Transverse colon (tissue), 4 donors: ENCODE measurements around the gene NR2F1-AS1. TPM values are rescaled to one million over a fixed set of nuclear protein-coding genes. Genes with fewer than 3 reads are reported as not detected.

Source experiments
- DNase-seq: peaks from one replicate; pipeline ENCODE4 v3.0.0-alpha.2; 2019
- H3K27ac ChIP-seq, 4 donors: fragments of 200-600 bp; sonication (generic); 2 replicates each; pipeline ENCODE4 v1.5.1; 2016 to 2018; ENCODE audit warnings: inconsistent platforms in 4 of 4
- H3K27me3 ChIP-seq: fragments of 200-600 bp; sonication (generic); 2 replicates; pipeline ENCODE4 v1.5.1; 2017; ENCODE audit warnings: inconsistent platforms
- H3K36me3 ChIP-seq, 4 donors: fragments of 200-600 bp; sonication (generic); 2 replicates each; pipeline ENCODE4 v1.5.1; 2017 to 2019; ENCODE audit warnings: inconsistent platforms in 4 of 4
- H3K4me1 ChIP-seq, 4 donors: fragments of 200-600 bp; sonication (generic); 2 replicates each; pipeline ENCODE4 v1.5.1; 2017 to 2020; ENCODE audit warnings: inconsistent platforms in 4 of 4
- H3K4me3 ChIP-seq, 4 donors: fragments of 200-600 bp; sonication (generic); 1 replicate in 1 of 4; 2 replicates in 3 of 4; pipeline versions ENCODE4 v1.5.1 to v1.6.1; 2017 to 2019; ENCODE audit warnings: inconsistent platforms in 4 of 4
- H3K9me3 ChIP-seq, 2 donors: fragments of 200-600 bp; sonication (generic); 2 replicates each; pipeline ENCODE4 v1.5.1; 2017 to 2019; ENCODE audit warnings: inconsistent platforms in 2 of 2
- CTCF ChIP-seq, 5 experiments: fragments of 200-600 bp in 3 of 5; fragments of 450-650 bp in 2 of 5; sonication (generic) in 3 of 5; IDR thresholded peaks; 1 replicate in 2 of 5; 2 replicates in 3 of 5; pipeline ENCODE4 v1.5.1; 2016 to 2017; ENCODE audit warnings: antibody characterized with exemption in 5 of 5, inconsistent platforms in 3 of 5, mild to moderate bottlenecking in 2 of 5, moderate library complexity in 1 of 5
- EP300 ChIP-seq: sonication (generic); formaldehyde crosslinking; IDR thresholded peaks from one replicate; pipeline ENCODE4 v1.6.1; 2017; ENCODE audit warnings: antibody characterized with exemption, low read depth
- POLR2A ChIP-seq: fragments of 450-650 bp; IDR thresholded peaks from one replicate; pipeline ENCODE4 v1.6.1; 2016; ENCODE audit warnings: antibody characterized with exemption, mild to moderate bottlenecking, moderate library complexity
- POLR2AphosphoS5 ChIP-seq, 3 donors: sonication (generic); formaldehyde crosslinking; IDR thresholded peaks; one replicate each; pipeline ENCODE4 v1.6.1; 2016; ENCODE audit warnings: antibody characterized with exemption in 3 of 3
- WGBS, 2 donors: methylation state at CpG; one replicate each; pipeline ENCODE4 v1.1.5; 2018; ENCODE audit warnings: low coverage in 1 of 2; 5-methylcytosine and 5-hydroxymethylcytosine counted together
- in situ Hi-C, 4 donors: fragments of 200-750 bp; cut with MboI; loops; one replicate each; pipeline versions ENCODE4 v1.15.0 to v1.15.1; 2017; ENCODE audit warnings: low sequenced_read_pairs in 3 of 4, low pct_ligation_motif_present in 1 of 4, low pct_unique_long_range_greater_than_20kb in 1 of 4
- intact Hi-C: fragments of 100-400 bp; cut with DNase I; formaldehyde crosslinking; loops from one replicate; pipeline ENCODE4 v1.15.1; 2023; ENCODE audit warnings: low total_unique reads
- total RNA-seq, 4 donors: library from RNA; depleted of rRNA; stranded (reverse); fragments of >200 nt; gene quantifications; one replicate each; pipeline ENCODE4 v1.1.0, GENCODE V29; 2016

NR2F1-AS1 gene
- total RNA-seq, 4 donors from 2014 or later = 1.2 to 3.7 (median 2.2) TPM

- Histone ChIP-seq H3K36me3 (no peaks in the 10 kb centered on the region), H3K4me1 (peaks cover 0 to 8% (median 0%) of the 10 kb centered on the region in 4 donors), H3K27ac (no peak overlapping the region), H3K9me3 (no peaks in the 10 kb centered on the region), H3K4me3 (no peak overlapping the region), H3K27me3 (peaks cover 96% of the 10 kb centered on the region)
- no peak for DNase-seq
- 87% methylated on average over 4 of the region's 4 CpGs; no CpG with 5 or more reads in 1 of the 2 donors for WGBS, 2 donors
- intact Hi-C loops (no loop called here), in situ Hi-C loops (loop anchor here in 3 of 4 donors (25.0 kb wide), 2 partner anchors 196 to 321 kb away; no protein-coding TSS in a partner anchor)
- no peak for TF ChIP-seq EP300
- no peak for TF ChIP-seq CTCF (IDR thresholded peaks at IDR 0.05)
- no peak for TF ChIP-seq POLR2A
- no peak for TF ChIP-seq POLR2AphosphoS5 (IDR thresholded peaks at IDR 0.05)
Observed at GRCh38 chr5:93591323-93591945, 10.4 kb upstream of the NR2F1-AS1 start.

GRCh38 chr5:93590493-93590892 is 9.5 kb upstream of the NR2F1-AS1 start:
- Histone ChIP-seq H3K36me3 (no peaks in the 10 kb centered on the region), H3K27me3 (peaks cover 96% of the 10 kb centered on the region), H3K4me3 (no peak overlapping the region), H3K27ac (no peak overlapping the region), H3K9me3 (no peaks in the 10 kb centered on the region), H3K4me1 (peaks cover under 1 to 10% (median 3%) of the 10 kb centered on the region in 4 donors)
- in situ Hi-C loops (loop anchor here in 3 of 4 donors (25.0 kb wide), 2 partner anchors 197 to 322 kb away; no protein-coding TSS in a partner anchor), intact Hi-C loops (no loop called here)
- DNase-seq = no peak
- TF ChIP-seq EP300 (no peak), POLR2A (no peak), POLR2AphosphoS5 (IDR thresholded peaks at IDR 0.05) (no peak), CTCF (IDR thresholded peaks at IDR 0.05) (no peak)
- 74 to 80% methylated on average over 1 to 3 of the region's 3 CpGs for WGBS, 2 donors

GRCh38 chr5:93589829-93590215 is 8.8 kb upstream of the NR2F1-AS1 start:
- no peak for DNase-seq
- no peaks in the 10 kb centered on the region for H3K36me3 ChIP-seq
- H3K27ac ChIP-seq = no peak overlapping the region
- TF ChIP-seq CTCF (IDR thresholded peaks at IDR 0.05) = no peak
- no peak for TF ChIP-seq POLR2AphosphoS5 (IDR thresholded peaks at IDR 0.05)
- no peak for TF ChIP-seq EP300
- TF ChIP-seq POLR2A = no peak
- intact Hi-C loops (loop anchor here (10.0 kb wide), 1 partner anchor 215 kb away; no protein-coding TSS in a partner anchor), in situ Hi-C loops (loop anchor here in 3 of 4 donors (25.0 kb wide), 2 partner anchors 197 to 322 kb away; no protein-coding TSS in a partner anchor)
- H3K4me3 ChIP-seq = no peak overlapping the region
- peaks cover 4 to 14% (median 8%) of the 10 kb centered on the region in 4 donors for H3K4me1 ChIP-seq
- no peaks in the 10 kb centered on the region for H3K9me3 ChIP-seq
- H3K27me3 ChIP-seq = peaks cover 95% of the 10 kb centered on the region
- WGBS, 2 donors = 74 to 93% methylated on average over 2 of the region's 2 CpGs

- H3K27ac ChIP-seq = no peak overlapping the region
- peaks cover 4 to 14% (median 8%) of the 10 kb centered on the region in 4 donors for H3K4me1 ChIP-seq
- intact Hi-C loops (loop anchor here (10.0 kb wide), 1 partner anchor 216 kb away; no protein-coding TSS in a partner anchor), in situ Hi-C loops (loop anchor here in 3 of 4 donors (25.0 kb wide), 2 partner anchors 198 to 323 kb away; no protein-coding TSS in a partner anchor)
- no peaks in the 10 kb centered on the region for H3K36me3 ChIP-seq
- 77 to 79% methylated on average over 5 to 6 of the region's 6 CpGs for WGBS, 2 donors
- TF ChIP-seq EP300 (no peak), POLR2A (no peak), POLR2AphosphoS5 (IDR thresholded peaks at IDR 0.05) (no peak), CTCF (IDR thresholded peaks at IDR 0.05) (no peak)
- H3K27me3 ChIP-seq = peaks cover 95% of the 10 kb centered on the region
- no peak for DNase-seq
- no peaks in the 10 kb centered on the region for H3K9me3 ChIP-seq
- no peak overlapping the region for H3K4me3 ChIP-seq
Observed at GRCh38 chr5:93589152-93589828, 8.3 kb upstream of the NR2F1-AS1 start.
